NB4 (cell line): ENCODE data around the gene TECRL.

ENCODE experiments used
- DNase-seq: peaks from one replicate; pipeline ENCODE4 v3.0.0; 2010; ENCODE audit warnings: low read depth
- H3K4me3 ChIP-seq: one replicate; pipeline ENCODE4 v1.5.1; 2011; ENCODE audit warnings: mild to moderate bottlenecking, low read depth, low read length, moderate library complexity
- MYC ChIP-seq: IDR thresholded peaks from 2 replicates; pipeline ENCODE4 v1.6.1; 2011; ENCODE audit warnings: low read depth, low read length
- POLR2A ChIP-seq: IDR thresholded peaks from 2 replicates; pipeline ENCODE4 v1.6.1; 2011; ENCODE audit warnings: mild to moderate bottlenecking; ENCODE audit not compliant: insufficient read length; ENCODE audit errors: extremely low read depth
- TF ChIP-seq, protein P1 (sequence below): IDR thresholded peaks from 2 replicates; pipeline ENCODE4 v1.6.1; 2011; ENCODE audit warnings: low read depth, low read length
- TF ChIP-seq, protein P2 (sequence below): IDR thresholded peaks from one replicate; pipeline ENCODE4 v1.5.1; 2012; ENCODE audit warnings: low read depth, low read length

The TECRL gene

DNA sequence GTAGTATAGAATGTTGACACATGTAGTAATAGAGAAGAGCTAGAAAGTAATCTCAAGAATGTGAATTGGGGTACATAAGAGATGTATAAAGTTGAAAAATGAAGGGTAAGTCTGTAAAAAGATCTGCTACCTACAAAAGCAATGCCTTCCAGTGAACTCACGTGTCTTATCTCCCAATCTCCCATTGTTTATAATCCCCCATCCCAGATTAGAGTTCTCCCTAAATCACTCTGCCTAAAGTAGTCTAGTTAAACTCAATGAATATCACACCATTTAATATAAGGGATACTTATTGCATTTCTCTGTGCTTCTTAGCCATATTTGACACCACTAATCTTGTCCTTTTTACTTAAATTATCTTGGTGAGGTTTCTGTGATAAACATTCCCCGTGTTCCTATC is 6.6 kb downstream of the TECRL start:
- DNase-seq, result no peak
- H3K4me3 ChIP-seq, result no peak overlapping the region
- TF ChIP-seq MYC, result no peak
- TF ChIP-seq, protein P1, sequence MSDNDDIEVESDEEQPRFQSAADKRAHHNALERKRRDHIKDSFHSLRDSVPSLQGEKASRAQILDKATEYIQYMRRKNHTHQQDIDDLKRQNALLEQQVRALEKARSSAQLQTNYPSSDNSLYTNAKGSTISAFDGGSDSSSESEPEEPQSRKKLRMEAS, result no peak
- TF ChIP-seq, protein P2, sequence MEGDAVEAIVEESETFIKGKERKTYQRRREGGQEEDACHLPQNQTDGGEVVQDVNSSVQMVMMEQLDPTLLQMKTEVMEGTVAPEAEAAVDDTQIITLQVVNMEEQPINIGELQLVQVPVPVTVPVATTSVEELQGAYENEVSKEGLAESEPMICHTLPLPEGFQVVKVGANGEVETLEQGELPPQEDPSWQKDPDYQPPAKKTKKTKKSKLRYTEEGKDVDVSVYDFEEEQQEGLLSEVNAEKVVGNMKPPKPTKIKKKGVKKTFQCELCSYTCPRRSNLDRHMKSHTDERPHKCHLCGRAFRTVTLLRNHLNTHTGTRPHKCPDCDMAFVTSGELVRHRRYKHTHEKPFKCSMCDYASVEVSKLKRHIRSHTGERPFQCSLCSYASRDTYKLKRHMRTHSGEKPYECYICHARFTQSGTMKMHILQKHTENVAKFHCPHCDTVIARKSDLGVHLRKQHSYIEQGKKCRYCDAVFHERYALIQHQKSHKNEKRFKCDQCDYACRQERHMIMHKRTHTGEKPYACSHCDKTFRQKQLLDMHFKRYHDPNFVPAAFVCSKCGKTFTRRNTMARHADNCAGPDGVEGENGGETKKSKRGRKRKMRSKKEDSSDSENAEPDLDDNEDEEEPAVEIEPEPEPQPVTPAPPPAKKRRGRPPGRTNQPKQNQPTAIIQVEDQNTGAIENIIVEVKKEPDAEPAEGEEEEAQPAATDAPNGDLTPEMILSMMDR, result no peak
- no peak for TF ChIP-seq POLR2A

DNA sequence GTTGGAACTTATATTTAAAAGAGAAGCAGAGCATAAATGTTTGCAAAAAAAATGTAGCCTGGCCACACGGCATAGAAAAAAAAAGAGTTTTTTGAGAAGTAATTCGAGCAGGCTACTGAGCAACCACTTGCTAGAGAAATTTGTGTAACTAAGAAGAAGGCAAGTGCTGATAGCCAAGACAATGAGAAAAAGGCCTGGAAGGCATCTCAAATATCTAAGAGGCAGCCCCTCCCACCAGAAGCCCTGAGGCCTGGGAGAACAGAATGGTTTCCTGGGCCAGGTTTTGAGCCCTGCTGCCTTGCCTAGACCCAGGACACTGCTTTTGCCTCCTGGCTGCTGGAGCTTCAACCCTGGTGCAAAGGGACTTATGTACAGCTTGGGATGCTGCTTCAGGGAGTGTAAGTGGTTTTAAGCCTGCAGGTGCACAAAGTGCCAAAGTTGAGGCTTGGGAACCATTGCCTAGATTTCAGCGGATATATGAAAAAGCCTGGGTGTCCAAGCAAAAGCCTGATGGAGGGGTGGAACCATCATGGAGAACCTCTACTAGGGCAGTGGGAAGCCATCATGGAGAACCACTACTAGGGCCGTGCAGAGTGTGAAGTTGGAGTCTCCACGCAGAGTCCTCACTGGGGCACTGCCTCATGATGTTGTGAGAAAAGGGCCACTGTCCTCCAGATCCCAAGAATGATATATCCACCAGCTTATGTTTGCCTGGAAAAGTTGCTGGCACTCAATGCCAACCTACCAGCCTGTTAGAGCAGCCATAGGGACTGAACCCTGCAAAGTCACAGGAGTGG is 9.7 kb downstream of the TECRL start:
- no peak overlapping the region for H3K4me3 ChIP-seq
- TF ChIP-seq MYC (no peak), POLR2A (no peak)
- TF ChIP-seq, protein P1, result no peak
- TF ChIP-seq, protein P2, result no peak
- no peak for DNase-seq

DNA sequence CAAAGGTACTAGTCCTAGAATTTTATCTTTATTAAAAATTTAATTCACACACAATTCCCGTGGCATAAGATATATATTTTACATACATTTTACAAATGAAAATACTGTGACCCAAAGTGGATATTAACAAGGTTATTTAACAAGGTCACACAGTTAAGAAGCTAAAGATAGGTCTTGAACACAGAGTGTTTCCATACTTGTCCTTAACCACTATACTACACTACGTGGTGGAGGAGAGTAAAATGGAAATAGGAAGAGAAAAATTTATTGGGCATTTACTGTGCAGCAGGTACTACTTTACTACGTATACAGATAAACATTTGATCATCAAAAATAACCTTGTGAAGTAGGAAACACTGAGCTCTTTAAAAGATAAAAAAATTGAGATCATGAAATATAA is 14.8 kb downstream of the TECRL start:
- no peak for DNase-seq
- TF ChIP-seq, protein P2, result no peak
- TF ChIP-seq MYC (no peak), POLR2A (no peak)
- TF ChIP-seq, protein P1, result no peak
- H3K4me3 ChIP-seq, result no peak overlapping the region

DNA sequence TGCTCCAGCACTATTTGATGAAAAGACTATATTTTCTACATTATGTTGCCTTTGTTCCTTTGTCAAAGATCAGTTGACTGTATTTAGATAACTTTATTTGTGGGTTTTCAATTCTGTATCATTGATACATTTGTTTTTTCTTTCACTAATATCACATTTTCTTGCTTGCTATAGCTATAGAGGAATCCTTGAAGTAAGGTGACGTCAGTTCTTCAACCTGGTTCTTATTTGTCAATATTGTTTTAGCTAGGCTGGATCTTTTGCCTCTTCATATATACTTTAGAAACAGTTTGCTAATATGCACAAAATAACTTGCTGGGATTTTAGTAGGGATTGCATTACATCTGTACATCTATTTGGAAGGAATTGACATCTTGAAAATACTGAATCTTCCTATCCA is 21.0 kb downstream of the TECRL start:
- no peak for DNase-seq
- TF ChIP-seq, protein P2, result no peak
- TF ChIP-seq POLR2A (no peak), MYC (no peak)
- TF ChIP-seq, protein P1, result no peak
- no peak overlapping the region for H3K4me3 ChIP-seq

DNA sequence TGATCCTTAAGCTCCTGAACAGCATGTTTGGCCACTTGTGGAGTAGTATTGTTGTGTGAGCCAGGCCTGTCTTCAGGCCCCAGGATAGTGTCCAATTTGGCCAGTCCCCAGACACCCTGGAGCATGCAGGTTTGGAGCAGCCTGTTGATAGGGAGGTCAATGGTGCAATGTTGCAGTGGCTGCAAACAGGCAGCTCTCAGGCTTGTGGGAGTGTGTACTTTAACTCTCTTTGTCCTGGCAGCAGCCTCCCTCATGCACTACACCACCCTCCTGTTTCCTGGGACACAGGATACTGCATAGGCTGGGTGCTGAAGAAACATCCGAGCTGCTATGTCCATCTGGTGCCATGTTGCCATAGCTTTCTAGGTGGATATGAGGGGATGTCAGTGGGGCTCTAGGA is 24.0 kb downstream of the TECRL start:
- no peak for DNase-seq
- TF ChIP-seq MYC (no peak), POLR2A (no peak)
- TF ChIP-seq, protein P2, result no peak
- TF ChIP-seq, protein P1, result no peak
- H3K4me3 ChIP-seq, result no peak overlapping the region
